SK-N-SH (cell line): ENCODE data around the gene ATP8A2.

Experiments
- CTCF ChIP-seq: fragments of 200-600 bp; sonication (generic); IDR thresholded peaks from 2 replicates; pipeline ENCODE4 v1.6.1; 2017; ENCODE audit warnings: antibody characterized with exemption, mild to moderate bottlenecking, moderate library complexity
- EP300 ChIP-seq, 2 experiments: IDR thresholded peaks; 2 replicates each; pipeline versions ENCODE4 v1.4.0 to v1.6.1; 2012; ENCODE audit warnings: borderline replicate concordance in 1 of 2, low read depth in 1 of 2, low read length in 1 of 2
- EZH2phosphoT487 ChIP-seq: fragments of 200-600 bp; sonication (generic); IDR thresholded peaks from 2 replicates; pipeline ENCODE4 v1.6.1; 2017; ENCODE audit warnings: low read depth, mixed run types, mild to moderate bottlenecking, antibody characterized with exemption, moderate library complexity, borderline replicate concordance
- FOXM1 ChIP-seq: IDR thresholded peaks from 2 replicates; pipeline ENCODE4 v1.4.0; 2012; ENCODE audit warnings: low read depth, mild to moderate bottlenecking
- MXI1 ChIP-seq: IDR thresholded peaks from 2 replicates; pipeline ENCODE4 v1.6.1; 2012; ENCODE audit warnings: mild to moderate bottlenecking, low read depth, low read length, improper control_type of control experiment
- NRF1 ChIP-seq: IDR thresholded peaks from 2 replicates; pipeline ENCODE4 v1.6.1; 2012; ENCODE audit warnings: low read depth, mild to moderate bottlenecking, low read length
- POLR2AphosphoS5 ChIP-seq: IDR thresholded peaks from 2 replicates; pipeline ENCODE4 v1.6.1; 2012; ENCODE audit warnings: low read depth, low read length
- RAD21 ChIP-seq: IDR thresholded peaks from 2 replicates; pipeline ENCODE4 v1.6.1; 2012; ENCODE audit warnings: mild to moderate bottlenecking, low read length
- RFX5 ChIP-seq: IDR thresholded peaks from 2 replicates; pipeline ENCODE4 v1.6.1; 2012; ENCODE audit warnings: mild to moderate bottlenecking, improper control_type of control experiment, low read length
- RXRA ChIP-seq: IDR thresholded peaks from 2 replicates; pipeline ENCODE4 v1.4.0; 2012; ENCODE audit warnings: low read depth, mild to moderate bottlenecking, borderline replicate concordance
- USF2 ChIP-seq: fragments of 150-350 bp; IDR thresholded peaks from 2 replicates; pipeline ENCODE4 v1.6.1; 2017; ENCODE audit warnings: antibody characterized with exemption, low read length, low read depth, borderline replicate concordance

- TF ChIP-seq CTCF, result no peak
- no peak for TF ChIP-seq EZH2phosphoT487
- TF ChIP-seq RFX5, result no peak
- TF ChIP-seq MXI1, result no peak
- TF ChIP-seq RXRA, result no peak
- no peak for TF ChIP-seq NRF1
- TF ChIP-seq FOXM1, result no peak
- TF ChIP-seq EP300 (IDR thresholded peaks at IDR 0.05; ENCODE audit: borderline replicate concordance in 1 of 2, low read depth in 1 of 2, low read length in 1 of 2), result no peak
- TF ChIP-seq POLR2AphosphoS5, result no peak
- no peak for TF ChIP-seq RAD21
- no peak for TF ChIP-seq USF2
These were observed 456.2 kb downstream of the ATP8A2 start for GRCh38 chr13:25827831-25828465.
